Myocyte (in vitro differentiated cells): ENCODE measurements around the gene TTC21B. TPM values are rescaled to one million over a fixed set of nuclear protein-coding genes. Genes with fewer than 3 reads are reported as not detected.

Experiments
- DNase-seq: peaks from one replicate; pipeline ENCODE4 v3.0.0-alpha.2; 2012; ENCODE audit warnings: low read depth
- total RNA-seq: library from RNA; depleted of rRNA; stranded (reverse); fragments of >200 nt; gene quantifications from 2 replicates; pipeline ENCODE4 v1.2.3, GENCODE V29; 2014

TTC21B gene
- total RNA-seq, 1 donor from 2014 or later: 24.4 TPM

DNA sequence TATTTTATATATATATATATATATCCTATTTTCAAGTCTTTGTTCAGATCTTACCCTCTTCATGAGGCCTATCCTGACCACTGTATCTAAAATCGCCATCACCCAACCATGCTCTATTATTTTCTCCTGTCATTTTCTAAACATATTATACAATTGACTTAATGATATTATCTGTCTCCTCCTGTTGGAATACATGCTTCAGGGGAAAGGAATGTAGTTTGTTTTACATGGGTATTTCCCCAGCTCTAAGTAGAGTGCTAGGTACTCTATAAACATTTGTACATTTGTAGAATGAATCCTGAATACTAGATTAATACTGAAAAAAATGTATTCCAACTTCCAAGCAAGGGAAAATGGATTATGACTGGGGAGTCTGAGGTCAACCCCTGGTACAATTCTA, 26.2 kb downstream of the TTC21B start:
- no peak for DNase-seq

DNA sequence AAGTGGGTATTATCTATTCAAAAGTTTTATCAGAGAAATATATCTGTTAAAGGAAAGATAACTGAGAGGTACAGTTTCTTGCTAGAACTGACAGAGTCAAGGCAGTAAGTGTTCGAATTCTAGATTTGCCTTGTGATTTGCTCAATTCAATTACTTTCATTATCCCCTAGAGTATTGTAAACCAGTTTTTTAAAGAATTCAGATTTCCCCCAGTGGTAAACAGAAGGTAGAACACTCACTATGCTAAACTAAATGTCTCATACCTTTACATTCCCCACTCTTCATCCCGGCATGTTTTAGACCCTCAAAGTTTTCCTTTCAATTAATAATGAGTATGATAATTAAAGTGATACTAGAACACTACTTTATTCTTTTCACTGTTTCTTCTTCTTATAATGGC, 28.6 kb downstream of the TTC21B start:
- DNase-seq: no peak

DNA sequence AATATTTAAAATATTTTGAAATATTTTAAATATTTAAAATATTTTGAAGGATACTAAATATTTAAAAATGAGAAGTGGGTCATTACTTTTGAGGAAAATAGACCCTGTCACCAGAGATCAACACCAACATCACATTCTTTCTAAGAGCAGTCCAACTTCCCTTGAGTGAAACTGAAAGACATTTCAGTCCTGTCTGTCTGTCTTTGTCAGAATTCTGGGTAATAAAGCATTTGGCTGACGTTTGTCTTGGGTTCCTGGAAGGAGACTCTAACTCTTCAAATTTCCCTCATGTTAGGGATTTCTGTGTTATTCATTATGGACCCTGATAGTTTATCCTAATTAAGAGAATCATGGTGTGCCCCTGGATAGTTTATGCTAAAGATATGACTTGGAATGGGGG, 32.8 kb downstream of the TTC21B start:
- DNase-seq: no peak

DNA sequence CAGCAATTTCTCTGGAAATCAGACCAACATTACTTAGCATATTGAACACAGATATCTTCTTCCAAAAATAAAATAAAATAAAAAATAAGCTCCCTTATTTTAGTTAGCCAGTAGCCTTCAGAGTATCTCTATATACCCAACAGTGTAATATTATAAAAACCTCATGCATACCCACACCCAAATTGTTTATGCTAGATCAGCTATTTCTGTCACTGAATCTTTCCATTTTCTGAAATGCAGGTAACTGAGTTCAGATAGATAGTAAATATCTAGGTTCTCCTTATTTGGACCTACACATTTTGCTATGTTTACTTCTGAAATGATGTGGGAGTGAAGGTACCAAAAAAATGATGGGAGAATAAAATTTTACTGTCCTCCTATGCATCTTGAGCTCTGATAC, 39.9 kb downstream of the TTC21B start:
- no peak for DNase-seq

DNA sequence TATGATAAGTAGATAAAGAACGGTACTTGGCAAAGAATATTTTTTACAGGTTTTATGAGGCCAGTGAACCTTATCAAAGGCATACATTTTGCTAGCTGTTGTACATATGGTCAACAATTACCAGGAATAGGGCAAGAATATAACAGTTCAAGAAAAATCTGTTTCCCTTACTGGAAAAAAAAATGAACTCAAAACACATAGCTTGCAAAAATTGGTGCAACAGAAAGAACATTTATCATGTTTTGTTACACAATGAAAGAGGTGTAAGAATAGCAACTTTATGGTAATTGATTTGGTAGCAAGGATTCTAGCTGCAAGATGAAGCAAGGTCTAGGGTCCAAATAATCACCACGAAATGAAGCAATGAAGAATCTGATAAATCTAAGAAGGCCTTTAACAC, 41.6 kb downstream of the TTC21B start:
- DNase-seq: no peak

DNA sequence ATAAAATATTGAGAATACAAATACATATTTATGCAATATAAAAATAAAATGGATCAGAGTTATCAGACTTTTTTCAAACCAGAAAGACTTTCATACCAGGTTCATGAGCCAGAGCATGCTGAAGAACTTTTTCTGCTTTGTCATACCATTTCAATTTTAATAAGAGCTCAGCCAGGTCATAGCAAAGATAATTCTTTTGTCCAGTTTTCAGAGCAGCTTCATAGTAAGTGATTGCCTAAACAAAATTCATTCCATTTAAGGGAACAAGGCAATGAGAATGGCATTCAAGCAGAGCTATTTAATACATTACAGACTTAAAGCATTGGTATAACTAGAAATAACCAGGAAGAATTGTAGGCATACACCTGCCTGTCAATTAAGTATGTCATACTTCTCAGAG, 42.3 kb downstream of the TTC21B start:
- no peak for DNase-seq

DNA sequence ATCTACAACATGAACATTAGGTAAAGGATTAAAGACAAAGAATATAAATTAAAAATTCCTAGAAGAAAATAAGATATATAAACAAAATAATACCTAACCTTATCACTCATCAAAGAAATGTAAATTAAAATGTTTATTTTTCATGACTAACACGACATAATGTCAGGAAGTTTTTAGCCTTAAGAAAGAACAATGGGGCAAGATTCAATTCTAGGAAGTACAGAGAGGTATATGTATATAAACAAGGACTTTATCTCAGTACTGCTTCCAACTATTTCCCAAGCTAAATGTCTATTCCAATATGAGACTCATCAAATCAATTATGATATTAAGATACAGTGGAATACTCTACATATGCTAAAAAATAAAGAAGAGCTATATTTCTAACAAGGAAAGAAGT, 44.1 kb downstream of the TTC21B start:
- DNase-seq: no peak

DNA sequence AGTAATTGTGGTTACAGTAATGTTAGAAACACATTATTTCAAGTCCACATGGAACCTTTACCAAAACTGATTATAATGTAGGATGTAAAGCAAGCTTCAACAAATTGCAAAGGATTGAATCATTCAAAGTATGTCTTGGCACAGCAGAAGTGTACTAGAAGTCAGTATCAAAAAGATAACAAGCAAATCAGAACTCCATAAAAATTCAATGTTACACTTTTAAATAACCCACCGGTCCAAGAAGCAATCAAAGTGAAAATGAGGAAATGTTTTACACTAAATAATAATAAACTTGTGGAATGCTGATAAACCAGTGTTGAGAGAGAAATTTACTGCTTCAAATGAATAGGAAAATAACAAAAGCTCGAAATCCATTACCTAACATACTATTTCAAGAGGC, 47.7 kb downstream of the TTC21B start:
- no peak for DNase-seq

DNA sequence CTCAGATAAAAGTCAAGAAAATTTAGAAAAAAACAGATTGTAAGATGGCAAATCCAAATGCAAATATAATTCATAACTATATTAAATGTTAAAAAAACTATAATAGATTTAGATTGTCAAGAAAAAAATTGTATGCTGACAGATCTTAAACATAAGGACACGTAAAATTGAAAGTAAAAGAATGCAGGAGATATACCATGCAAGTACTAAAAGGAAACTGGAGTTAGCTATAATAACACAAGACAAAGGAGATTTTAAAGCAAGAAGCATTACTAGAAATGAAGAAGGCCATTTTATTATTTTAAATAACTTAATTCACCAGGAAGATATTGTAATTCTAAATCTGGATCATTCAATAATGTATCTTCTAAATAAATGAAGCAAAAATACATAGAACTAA, 48.3 kb downstream of the TTC21B start:
- no peak for DNase-seq

DNA sequence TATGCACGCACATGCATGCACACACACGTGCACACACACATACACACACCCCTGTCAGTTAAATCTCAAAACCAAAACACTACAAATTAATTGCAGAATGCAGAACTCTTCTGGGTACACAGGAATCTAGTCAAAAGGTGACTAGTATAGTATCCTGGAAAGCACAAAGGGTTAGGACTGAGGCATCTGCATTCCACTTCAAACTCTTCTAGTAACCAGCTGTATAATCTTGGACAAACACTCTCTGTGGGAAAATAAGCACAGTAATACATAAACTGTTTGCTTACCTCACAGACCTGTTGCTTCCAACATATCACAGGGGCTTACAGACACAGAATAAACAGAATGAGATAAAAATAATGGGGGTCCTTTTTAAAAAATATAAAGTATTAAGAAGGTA, 49.1 kb downstream of the TTC21B start:
- DNase-seq: no peak

DNA sequence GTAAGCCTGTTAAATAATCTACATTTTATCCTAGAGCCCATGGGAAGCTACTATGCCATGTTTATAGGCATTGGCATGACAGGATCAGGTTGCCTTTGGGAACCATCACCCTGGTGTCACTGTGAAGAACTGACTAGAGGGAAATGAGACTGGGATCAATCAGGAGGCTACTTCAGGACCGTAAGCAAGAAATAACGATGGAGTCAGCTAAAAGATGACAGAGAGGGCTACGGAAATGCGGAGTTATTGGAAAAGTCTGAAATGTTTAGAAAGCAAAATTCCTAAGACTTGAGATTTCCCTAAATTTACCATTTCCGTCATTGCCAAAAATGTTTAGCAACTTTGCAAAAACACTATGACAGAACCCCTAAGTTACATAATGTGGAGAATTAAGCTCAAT, 50.2 kb downstream of the TTC21B start:
- no peak for DNase-seq

DNA sequence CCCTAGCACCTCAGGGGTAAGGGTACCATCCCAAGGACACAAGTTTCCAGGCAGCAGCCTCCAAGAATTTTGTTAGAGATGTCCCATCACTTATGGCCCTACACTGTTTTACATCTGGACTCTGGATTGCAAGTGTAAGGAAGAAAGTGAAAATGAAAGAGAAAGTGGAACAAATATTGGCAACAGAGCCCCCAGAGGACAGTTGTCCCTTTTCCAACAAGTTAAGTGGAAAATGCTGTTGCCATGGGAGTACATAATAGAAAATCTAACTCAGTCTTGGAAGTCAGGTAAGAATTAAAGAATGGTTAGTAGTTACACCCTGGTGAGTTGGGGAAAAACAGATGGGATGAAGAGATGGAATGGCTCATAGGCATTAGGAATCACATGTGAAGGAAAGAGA, 50.6 kb downstream of the TTC21B start:
- DNase-seq: peak; percentile 20

DNA sequence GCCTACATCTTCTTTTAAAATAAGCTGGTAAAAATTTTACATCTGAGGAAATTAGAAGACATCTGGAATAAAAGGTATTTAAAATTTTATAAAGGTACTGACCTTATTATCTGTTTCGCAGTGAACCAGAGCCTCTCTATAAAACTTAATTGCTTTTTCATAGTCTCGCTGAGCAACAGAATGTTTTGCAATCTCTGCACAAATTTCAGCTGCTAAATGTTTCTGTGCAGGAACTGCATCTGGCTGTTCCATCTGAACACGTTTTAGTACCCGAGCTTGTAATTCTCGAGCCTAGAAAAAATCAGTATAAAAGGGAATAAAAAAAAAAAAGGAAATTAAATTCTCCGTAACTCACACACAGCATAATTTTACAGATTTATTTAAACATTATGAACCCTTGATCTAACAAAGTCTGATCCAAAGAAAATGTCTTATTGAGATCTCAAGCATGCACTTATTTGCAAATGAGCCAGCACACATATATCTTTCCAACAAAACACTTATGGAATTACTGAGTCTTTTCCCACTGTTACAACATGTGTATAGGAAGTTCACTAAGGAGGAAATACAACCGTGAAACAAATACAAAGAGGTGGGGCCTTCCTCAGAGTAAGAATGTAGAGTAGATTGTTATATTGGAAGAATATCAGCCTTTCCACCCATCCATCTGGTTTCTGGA, 51.8 kb downstream of the TTC21B start:
- DNase-seq: no peak

DNA sequence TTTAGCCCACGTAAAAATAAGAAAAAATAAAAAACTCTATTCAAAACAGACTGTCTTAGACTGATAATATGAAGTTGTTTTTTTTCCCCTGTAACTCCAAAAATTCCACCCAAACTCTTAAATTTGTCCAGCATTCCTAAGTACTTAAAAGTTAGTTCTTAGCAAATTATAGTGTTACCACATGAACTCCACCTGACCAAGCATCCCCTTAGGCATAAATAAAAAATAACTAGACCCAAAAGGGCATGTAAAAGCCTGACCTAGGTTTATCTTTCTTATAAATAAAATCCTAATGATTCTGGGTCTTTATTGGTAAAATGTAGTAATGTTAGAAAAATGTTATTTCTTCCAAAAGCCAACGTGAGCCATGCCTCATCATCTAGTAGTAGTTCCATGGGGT, 54.3 kb downstream of the TTC21B start:
- no peak for DNase-seq

DNA sequence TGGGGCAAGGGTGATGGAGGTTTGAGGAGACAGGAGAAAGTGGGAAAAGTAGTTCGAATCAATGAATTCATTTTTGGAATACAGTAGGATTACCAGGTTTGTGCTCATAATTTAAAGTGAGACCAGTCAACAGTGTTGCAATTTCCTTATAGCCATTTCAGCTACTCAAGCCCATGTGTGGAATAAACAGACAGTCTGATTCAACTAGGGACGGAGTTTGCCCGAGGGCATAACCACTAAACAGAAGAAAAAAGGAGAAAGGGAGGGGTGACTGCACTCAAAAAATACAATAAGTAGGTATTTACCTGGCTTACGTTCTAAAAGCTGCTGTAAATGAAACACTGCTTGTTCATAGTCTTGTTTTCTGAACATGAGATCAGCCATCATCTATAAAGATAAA, 55.2 kb downstream of the TTC21B start:
- DNase-seq: no peak

DNA sequence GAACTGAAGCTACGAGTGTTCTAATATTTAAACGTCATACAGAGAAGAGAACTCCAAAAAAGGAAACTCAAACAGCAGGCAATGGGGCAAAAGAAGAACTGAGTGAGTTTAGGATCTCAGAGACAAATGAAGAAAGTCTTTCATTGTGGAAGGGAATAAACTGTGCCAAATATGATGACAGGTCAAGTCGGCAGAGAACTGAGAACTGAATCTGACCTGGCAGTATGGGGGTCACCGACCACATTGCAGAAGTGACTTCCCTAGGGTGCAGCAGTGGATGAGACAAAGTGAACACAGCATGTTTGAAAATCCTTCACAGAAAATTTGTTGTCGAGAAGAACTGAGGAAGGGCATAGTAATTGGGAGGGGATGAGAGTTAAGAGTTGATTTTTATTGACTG, 55.9 kb downstream of the TTC21B start:
- DNase-seq: no peak

DNA sequence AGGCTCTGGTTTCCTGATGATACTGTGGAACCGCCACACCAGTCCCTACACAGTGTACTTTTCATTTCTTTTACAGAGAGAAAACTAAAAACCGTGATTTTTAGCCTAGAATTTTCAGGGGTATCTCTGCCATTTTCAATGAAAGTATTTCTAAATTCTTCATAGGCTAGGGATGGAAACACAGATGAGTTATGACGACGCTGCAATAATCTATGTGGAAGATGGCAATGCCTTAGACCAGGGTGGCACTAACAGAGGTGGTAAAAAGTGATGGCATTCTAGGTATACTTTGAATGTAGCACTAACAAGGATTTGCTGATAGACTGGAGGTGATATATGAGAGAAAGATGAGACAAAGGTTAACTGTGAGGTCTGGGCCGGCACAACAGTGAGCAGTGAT, 56.5 kb downstream of the TTC21B start:
- no peak for DNase-seq

DNA sequence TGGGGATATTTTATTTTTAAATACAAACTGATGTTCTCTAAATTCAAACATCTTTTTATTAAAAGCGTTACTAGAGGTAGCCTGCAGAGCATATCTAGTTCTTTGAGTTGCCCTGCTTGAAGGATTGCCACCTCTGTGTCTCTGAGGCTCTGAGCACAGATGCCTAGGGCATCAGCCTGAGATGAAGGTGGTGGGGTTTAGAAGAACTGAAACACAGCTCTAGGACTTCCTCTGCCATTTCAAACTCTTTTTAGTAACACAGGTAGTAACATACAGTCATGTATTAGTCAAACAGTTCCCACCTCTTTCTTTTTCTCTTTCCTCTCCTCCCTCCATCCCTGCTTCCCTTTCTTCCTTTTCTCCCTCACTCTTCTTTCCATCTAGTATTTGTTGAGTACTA, 57.6 kb downstream of the TTC21B start:
- no peak for DNase-seq

DNA sequence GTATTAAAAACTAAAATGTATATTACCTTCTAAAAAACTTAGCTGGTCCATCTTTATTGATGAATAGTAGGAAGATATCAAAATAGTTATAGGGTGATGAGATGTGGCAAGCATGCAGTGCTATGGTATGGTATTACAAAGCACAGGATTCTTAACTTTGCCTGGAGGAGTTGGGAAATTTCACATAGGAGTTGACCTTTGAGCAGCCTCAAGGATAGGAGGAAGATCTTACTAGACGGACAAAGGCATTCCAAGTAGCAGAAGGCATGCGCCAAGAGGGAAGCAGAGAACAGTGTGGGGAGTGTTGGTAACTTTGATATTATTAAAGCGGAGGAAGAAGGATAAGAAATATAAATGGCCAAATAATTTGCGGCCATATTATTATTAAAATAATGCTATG, 60.0 kb downstream of the TTC21B start:
- DNase-seq: no peak

DNA sequence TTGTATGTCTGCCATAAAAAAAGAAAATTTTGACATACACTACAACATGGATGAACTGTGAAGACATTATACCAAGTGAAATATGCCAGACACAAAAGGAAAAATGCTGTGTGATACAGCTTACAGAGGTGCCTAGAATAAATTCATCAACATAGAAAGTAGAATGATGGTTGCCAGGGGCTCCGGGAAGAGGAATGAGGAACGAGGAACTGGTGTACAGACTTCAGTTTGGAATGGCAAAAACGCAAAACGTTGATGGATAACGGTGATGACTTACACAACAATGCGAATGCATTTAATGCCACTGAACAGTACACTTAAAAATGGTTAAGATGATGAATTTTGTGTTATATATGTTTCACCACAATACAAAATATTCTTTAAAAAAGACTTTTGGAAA, 61.0 kb downstream of the TTC21B start:
- DNase-seq: no peak

DNA sequence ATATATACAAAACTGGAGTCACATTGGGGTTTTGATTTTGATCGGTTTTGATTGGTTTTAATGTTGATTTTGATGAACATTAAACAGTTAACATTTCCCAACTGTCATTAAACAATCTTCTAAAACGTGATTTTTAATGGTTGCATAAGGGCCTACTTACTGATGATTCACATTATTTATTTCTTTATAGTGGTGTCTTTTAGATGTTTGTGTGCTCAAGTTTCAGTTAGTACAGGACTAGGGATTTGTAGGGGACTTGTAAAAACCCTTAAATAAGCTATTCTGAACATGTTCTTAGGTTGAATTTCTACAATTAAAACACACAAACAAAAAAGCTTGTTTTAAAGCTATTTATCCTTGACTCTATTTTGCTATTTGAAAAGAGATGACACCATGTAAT, 61.6 kb downstream of the TTC21B start:
- no peak for DNase-seq

DNA sequence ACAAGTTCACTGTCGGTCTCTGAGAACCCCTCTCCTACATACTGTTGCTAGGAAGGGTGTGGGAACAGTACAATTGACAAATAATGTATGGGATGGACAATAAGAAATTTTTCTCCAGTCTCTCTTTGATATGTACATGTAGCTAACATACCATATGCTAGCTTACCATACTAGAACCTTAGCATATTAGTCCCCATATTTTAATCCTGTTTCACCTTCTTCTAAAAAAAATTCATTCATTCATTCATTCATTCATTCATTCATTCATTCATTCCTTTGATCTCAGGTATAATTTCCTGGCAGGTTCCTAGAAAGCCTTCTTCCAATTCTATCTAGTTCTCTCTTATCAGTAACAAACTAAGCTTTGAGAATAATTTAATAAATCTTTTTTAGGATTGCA, 62.2 kb downstream of the TTC21B start:
- no peak for DNase-seq

DNA sequence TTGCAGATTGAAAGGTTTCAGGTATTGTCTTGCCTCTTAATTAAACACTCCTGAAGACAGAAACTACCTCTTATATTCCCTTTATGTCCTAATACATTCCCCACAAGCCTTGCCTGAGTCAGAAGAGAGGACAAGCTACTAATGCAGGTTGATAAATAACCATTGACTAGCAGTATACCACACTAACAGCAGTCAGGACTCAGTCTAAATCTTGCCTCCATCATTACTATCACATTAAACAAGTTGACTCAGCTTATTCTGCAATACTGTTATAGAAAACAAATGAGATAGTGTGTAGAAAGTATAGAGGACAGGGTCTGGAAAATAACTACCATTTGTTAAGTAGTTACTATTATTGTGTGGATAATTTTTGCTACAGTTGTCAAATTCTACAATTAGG, 63.8 kb downstream of the TTC21B start:
- no peak for DNase-seq

DNA sequence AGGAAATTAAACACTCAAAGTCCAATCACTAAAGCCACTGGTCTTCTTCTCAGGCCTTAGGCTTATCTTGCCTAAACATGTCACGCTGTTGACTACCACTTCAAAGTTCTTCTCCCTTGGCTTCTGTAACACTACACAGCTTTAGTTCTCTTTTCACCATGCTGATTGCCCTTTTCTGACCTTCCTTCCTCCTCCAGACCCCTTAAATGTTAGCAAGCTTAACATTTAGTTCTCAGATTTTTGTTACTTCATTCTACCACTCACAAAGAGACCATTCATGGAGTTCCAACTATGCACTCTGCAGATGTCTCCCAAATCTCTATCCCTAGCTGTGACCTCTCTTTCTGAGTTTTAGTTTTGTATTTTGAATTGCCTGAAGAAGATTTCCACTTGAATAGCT, 64.4 kb downstream of the TTC21B start:
- no peak for DNase-seq
